HG02938 (cell line): ENCODE results near the gene SMG7.

Experiments used
- ATAC-seq: cut with Tn5 transposase; IDR thresholded peaks from one replicate; pipeline ENCODE4 v1.9.1; 2021; ENCODE audit warnings: mild to moderate bottlenecking, moderate library complexity; ENCODE audit not compliant: unreplicated experiment

Gene SMG7

GRCh38 chr1:183466781-183467180 lies 5.5 kb upstream of the SMG7 start:
- no peak for ATAC-seq

- no peak for ATAC-seq
Observed at GRCh38 chr1:183467687-183468086, 4.6 kb upstream of the SMG7 start.

- peak; percentile 20 for ATAC-seq
Observed at GRCh38 chr1:183470147-183470960, 1.9 kb upstream of the SMG7 start.

DNA sequence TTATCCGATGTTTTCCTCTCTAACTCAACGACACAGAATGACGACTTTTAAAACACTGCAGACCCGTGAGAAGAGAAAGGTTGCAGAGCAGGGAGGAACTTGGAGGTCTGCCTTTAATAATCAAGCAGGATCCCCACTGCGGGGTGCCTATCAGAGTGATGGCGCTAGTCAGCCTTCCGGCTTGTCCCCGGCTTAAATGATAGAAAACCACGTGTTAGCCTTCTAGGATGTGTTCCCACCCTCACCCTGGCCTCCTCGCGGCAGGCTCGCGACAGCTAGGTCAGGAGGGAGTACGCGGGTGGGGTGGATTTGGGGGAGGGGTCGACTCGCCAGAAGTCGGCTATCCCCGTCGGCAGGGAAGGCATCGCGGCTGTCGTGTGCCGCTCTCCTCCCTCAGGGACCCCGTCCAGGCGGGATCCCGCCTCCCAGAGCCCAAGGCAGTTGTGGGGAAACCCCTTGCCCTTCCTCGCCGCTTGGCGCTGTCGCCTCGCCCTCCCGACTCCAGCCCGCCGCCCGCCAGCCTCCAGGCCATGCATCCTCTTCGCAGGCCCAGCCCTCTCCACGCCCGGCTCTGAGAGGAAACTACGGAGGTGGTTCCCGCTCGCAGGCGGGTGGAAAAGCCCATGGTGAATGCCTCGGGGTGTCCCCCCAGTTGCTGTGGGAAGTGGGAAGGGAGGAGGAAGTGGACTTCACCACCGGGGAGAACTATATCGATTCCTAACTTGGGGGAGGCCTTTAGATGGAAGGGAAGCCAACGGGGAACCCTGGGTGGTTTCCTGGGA lies 1.1 kb upstream of the SMG7 start:
- ATAC-seq = peak; percentile 21

- peak; percentile 58 for ATAC-seq
Observed at GRCh38 chr1:183471743-183472487, 384 bp upstream of the SMG7 start.

GRCh38 chr1:183473217-183473536 lies 878 bp downstream of the SMG7 start:
- ATAC-seq = no peak

- no peak for ATAC-seq
Observed at GRCh38 chr1:183476081-183476480, 3.8 kb downstream of the SMG7 start.

DNA sequence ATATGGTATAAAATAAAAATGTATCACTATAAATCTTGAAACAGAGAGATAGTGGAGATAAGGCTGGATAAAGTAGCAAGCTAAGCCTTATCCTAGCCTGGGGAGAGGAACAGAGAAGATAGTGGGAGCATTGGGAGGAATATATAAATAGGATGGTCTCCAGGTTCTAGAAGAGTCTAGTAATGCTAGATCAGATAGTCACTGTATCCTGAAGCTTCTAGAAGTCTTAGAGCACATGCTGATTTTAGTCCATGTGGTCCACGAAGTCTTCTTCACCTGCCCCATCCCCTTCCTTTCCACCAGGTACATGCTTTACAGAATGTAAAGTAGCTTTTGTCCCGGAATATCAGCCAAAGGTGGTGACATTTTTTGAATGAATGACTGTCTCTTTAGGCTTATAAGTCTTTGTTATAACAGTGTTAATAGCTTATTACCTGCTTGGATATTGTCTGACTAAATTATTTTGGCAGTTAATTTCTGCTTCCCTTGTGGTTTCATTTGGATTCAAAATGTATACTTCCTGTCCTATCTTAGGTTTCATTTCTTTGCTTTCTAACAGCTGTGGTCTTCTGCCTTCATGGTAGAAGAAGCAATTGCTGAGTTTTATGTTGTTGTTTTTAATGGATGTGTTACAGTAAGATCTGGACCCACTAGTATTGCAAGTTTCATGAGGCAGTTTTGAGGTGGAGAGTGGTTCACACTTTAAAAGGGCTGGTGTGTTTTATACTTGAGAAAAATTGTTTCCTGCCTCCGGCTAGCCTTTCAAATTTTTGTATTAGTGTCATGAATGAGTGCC lies 5.9 kb downstream of the SMG7 start:
- ATAC-seq = peak; percentile 69

DNA sequence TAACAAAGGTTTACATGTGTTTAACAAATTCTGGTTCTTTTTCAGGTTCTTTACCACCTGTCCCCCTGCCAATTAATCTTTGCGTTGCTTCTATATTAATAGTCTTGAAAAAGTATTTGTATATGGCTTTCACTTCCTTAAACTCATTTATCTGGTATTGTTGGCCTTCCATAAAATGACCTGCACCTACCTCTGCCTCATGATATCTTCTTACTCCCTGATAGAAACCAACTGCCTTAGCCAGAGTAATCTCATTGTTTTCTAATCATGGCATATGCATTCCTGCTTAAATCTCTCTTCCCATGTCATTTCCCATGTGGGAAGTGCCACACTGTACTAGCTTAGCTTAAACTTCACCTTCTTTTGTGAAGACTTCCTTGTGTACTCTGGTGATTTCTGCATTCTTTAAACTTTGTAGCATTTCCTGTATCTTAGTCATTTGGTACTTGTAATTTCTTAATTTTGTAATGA lies 8.7 kb downstream of the SMG7 start:
- ATAC-seq = peak; percentile 52

DNA sequence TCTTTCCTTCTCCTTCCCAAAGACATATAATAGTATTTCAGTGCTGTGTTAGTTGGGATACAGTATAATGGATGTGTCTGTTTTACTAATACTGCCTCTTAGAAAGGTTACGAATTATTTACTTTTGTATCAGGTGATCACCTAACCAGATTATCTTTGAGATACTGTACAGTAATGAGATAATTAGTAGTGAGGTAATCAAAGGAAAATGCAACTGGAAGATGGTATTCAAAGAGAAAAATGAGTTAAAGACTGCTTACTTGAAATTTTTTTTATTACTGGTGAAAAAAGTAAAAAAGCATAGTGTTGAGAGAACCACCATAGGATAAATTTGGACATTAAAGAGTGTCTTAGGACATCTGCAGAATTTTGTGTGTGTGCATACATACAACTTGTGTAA lies 10.9 kb downstream of the SMG7 start:
- ATAC-seq = no peak

GRCh38 chr1:183484254-183484653 lies 12.0 kb downstream of the SMG7 start:
- ATAC-seq = no peak

GRCh38 chr1:183484851-183485250 lies 12.6 kb downstream of the SMG7 start:
- ATAC-seq = no peak

GRCh38 chr1:183487674-183488442 lies 15.6 kb downstream of the SMG7 start:
- no peak for ATAC-seq

DNA sequence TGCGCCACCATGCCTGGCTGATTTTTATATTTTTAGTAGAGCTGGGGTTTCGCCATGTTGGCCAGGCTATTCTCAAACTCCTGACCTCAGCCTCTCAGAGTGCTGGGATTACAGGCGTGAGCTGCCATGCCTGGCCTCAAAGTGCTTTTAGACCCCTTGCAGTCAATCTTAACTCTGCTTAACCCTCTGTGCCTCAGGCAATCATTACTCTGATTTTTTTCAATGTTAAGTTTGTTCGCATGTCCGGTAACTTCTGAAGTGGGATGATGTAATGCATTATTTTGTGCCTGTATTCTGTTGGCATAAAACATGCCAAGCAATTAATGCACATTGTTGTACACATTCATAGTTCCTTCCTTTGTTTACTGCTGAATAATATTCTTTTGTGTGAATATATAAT lies 18.6 kb downstream of the SMG7 start:
- ATAC-seq = no peak

DNA sequence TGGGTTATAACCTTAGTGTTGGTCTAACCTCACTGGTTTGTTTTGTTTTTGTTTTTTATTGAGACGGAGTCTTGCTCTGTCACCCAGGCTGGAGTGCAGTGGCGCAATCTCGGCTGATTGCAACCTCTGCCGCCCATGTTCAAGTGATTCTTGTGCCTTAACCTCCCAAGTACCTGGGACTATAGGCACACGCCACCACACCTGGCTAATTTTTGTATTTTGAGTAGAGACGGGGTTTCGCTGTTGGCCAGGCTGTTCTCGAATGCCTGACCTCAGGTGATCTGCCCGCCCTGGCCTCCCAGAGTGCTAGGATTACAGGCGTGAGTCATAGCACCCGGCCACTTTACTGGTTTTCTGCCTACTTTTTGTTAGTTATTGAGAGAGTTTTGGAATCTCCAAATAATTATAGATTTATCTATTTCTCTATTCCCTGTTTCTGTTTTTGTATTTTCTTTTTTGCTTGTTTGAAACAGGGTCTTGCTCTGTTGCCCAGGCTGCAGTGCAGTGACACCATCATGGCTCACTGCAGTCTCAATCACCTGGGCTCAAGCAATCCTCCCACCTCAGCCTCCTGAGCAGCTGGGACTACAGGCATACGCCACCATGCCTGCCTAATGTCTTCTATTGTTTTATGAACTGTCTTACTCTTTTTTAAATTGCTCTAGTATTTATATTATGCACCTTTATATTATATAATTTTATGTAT lies 21.4 kb downstream of the SMG7 start:
- ATAC-seq = no peak

DNA sequence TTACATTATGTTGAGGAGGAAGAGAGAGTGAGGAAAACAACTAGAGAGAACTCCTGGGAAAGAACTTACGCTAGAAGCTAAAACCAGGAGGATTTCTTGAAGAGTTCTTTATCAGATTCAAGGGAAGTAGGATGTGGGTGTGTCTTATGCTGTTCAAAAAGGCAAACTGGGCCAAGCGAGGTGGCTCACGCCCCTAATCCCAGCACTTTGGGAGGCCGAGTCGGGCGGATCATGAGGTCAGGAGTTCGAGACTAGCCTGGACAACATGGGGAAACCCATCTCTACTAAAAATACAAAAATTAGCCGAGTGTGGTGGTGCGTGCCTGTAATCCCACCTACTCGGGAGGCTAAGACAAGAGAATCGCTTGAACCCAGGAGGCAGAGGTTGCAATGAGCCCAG lies 23.1 kb downstream of the SMG7 start:
- no peak for ATAC-seq

- no peak for ATAC-seq
Observed at GRCh38 chr1:183497218-183497617, 24.9 kb downstream of the SMG7 start.

DNA sequence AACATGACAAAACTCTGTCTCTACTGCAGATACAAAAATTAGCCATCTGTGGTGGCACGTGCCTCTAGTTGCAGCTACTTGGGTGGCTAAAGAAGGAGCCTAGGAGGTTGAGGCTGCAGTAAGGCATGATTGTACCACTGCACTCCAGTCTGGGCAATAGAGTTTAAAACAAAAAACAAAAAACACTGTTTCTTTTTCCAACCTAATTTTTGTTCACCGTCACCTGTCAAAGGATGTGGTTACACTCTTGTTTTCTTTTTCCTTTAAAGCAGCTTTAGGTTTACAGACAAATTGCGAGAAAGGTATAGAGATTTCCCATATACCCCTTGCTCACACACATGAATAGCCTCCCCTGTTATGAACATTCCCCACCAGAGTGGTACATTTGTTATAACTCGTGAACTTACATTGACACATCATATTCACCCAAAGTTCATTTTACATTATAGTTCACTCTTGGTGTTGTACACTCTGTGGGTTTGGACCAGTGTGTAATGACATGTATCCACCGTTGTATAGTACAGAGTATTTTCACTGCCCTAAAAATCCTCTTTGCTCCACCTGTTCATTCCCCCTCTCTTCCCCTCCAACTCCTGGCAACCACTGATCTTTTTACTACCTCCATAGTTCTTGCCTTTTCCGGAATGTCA lies 26.2 kb downstream of the SMG7 start:
- no peak for ATAC-seq
